Activated T-helper 1 cell treated with anti-CD3 and anti-CD28 coated beads, Interleukin-12 subunit alpha, Interleukin-12 subunit beta, Interleukin-2, Interleukin-4 antibody, amounts not matched to agents 30 ng/mL and 10 ng/mL and 1 ng/mL, durations not matched to agents 14 hours and 24 hours and 36 hours (primary cell): ENCODE data around the gene METTL3. TPM values are rescaled to one million over a fixed set of nuclear protein-coding genes. Genes with fewer than 3 reads are reported as not detected.

Source experiments
- total RNA-seq: library from RNA; stranded (reverse); gene quantifications from 2 replicates; pipeline ENCODE4 v1.2.3, GENCODE V29; 2022

METTL3 gene
- total RNA-seq, 1 donor from 2014 or later: 75.1 TPM

Other genes starting within 250 kb of the METTL3 start
- gene HNRNPC, start 241.9 kb downstream of the METTL3 start, total RNA-seq: 958 and 976 TPM in 2 replicates
- not detected in 2 replicates for gene RPGRIP1, start 231.3 kb downstream of the METTL3 start, total RNA-seq
- gene SUPT16H, start 127.3 kb downstream of the METTL3 start, total RNA-seq: 162 and 166 TPM in 2 replicates
- gene CHD8, start 55.2 kb downstream of the METTL3 start, total RNA-seq: 126 and 131 TPM in 2 replicates
- 30.3 and 32.5 TPM in 2 replicates for gene RAB2B, start 34.4 kb downstream of the METTL3 start, total RNA-seq
- 77.5 and 86.6 TPM in 2 replicates for gene TOX4, start 34.1 kb downstream of the METTL3 start, total RNA-seq
- gene SALL2, start 15.0 kb upstream of the METTL3 start, total RNA-seq: 1.3 and 1.6 TPM in 2 replicates
- not detected in 2 replicates for gene OR10G3, start 68.7 kb upstream of the METTL3 start, total RNA-seq
- gene OR10G2, start 123.6 kb upstream of the METTL3 start, total RNA-seq: 0.24 TPM in 1 of 2 replicates, not detected in the other
- gene OR4E2, start 142.5 kb upstream of the METTL3 start, total RNA-seq: not detected in 2 replicates
- gene OR4E1, start 162.5 kb upstream of the METTL3 start, total RNA-seq: not detected in 2 replicates